Measurements from ENCODE around the gene RPL10A. TPM values are rescaled to one million over a fixed set of nuclear protein-coding genes. Genes with fewer than 3 reads are reported as not detected.
A peak's percentile ranks its signal among the peaks of the same experiment; 100 is the strongest.

Gene RPL10A
- total RNA-seq, 4 donors from 2014 or later, result 347 to 1,065 (median 530) TPM

GRCh38 chr6:35483490-35483889, 15.3 kb downstream of the RPL10A start:
- H3K4me3 ChIP-seq, result no peak overlapping the region
- DNase-seq, result peak in 1 of 3 donors; percentile 21
- peaks cover 0 to 37% (median 2%) of the 10 kb centered on the region in 4 donors for H3K4me1 ChIP-seq
- H3K36me3 ChIP-seq, result peaks cover 0 to 53% (median 0%) of the 10 kb centered on the region in 3 donors
- H3K27me3 ChIP-seq, result no peaks in the 10 kb centered on the region
- TF ChIP-seq CTCF (IDR thresholded peaks at IDR 0.05) (no peak), POLR2A (IDR thresholded peaks at IDR 0.05) (no peak)
- no peaks in the 10 kb centered on the region for H3K9me3 ChIP-seq
- H3K27ac ChIP-seq, result no peak overlapping the region

GRCh38 chr6:35483893-35484645, 15.9 kb downstream of the RPL10A start:
- peak in 1 of 3 donors; percentile 34 for DNase-seq
- H3K27me3 ChIP-seq, result no peaks in the 10 kb centered on the region
- TF ChIP-seq POLR2A (IDR thresholded peaks at IDR 0.05), result no peak
- TF ChIP-seq CTCF (IDR thresholded peaks at IDR 0.05), result no peak
- H3K36me3 ChIP-seq, result peaks cover 0 to 50% (median 0%) of the 10 kb centered on the region in 3 donors
- H3K27ac ChIP-seq, result peak overlapping the region in 1 of 4 donors; percentile 84
- no peak overlapping the region for H3K4me3 ChIP-seq
- peaks cover 0 to 40% (median 2%) of the 10 kb centered on the region in 4 donors for H3K4me1 ChIP-seq
- H3K9me3 ChIP-seq, result no peaks in the 10 kb centered on the region

- no peak for DNase-seq
- Histone ChIP-seq H3K27me3 (no peaks in the 10 kb centered on the region), H3K27ac (peak overlapping the region; percentile 50 to 84 (median 78)), H3K4me1 (peaks cover 0 to 44% (median 2%) of the 10 kb centered on the region in 4 donors), H3K4me3 (no peak overlapping the region), H3K9me3 (no peaks in the 10 kb centered on the region), H3K36me3 (peaks cover 0 to 41% (median 0%) of the 10 kb centered on the region in 3 donors)
- TF ChIP-seq POLR2A (IDR thresholded peaks at IDR 0.05), result no peak
- TF ChIP-seq CTCF (IDR thresholded peaks at IDR 0.05), result no peak
Measured at GRCh38 chr6:35484921-35485392, 16.8 kb downstream of the RPL10A start.

GRCh38 chr6:35485402-35485877, 17.2 kb downstream of the RPL10A start:
- H3K4me3 ChIP-seq, result peak overlapping the region in 2 of 4 donors; percentile 22 to 29

More at GRCh38 chr6:35485402-35485877, 17.2 kb downstream of the RPL10A start:
- Histone ChIP-seq H3K27me3 (no peaks in the 10 kb centered on the region), H3K9me3 (no peaks in the 10 kb centered on the region), H3K27ac (peak overlapping the region; percentile 50 to 84 (median 78)), H3K36me3 (peaks cover 0 to 36% (median 0%) of the 10 kb centered on the region in 3 donors), H3K4me1 (peaks cover 0 to 44% (median 2%) of the 10 kb centered on the region in 4 donors)
- TF ChIP-seq POLR2A (IDR thresholded peaks at IDR 0.05), result peak in 1 of 2 donors; percentile 17
- no peak for TF ChIP-seq CTCF (IDR thresholded peaks at IDR 0.05)
- peak in 2 of 3 donors; percentile 65 to 77 for DNase-seq
